H1 (cell line): Measurements from ENCODE around the gene HSPA4. TPM values are rescaled to one million over a fixed set of nuclear protein-coding genes. Genes with fewer than 3 reads are reported as not detected.
A peak's percentile ranks its signal among the peaks of the same experiment; 100 is the strongest.

Source experiments
- CTCF ChIA-PET: fragments of 300-600 bp; sonication (Branson Sonifier 250); formaldehyde crosslinking; loops from one replicate; lab custom pipeline; 2021; ENCODE audit not compliant: partially characterized antibody; lab: Charles Lee
- POLR2A ChIA-PET: fragments of 300-600 bp; sonication (Branson Sonifier 250); formaldehyde crosslinking; loops from one replicate; lab custom pipeline; 2021; ENCODE audit warnings: inconsistent platforms; ENCODE audit not compliant: partially characterized antibody; lab: Charles Lee
- DNase-seq, 2 experiments: peaks; one replicate each; pipeline versions ENCODE4 v3.0.0 to v3.0.0-alpha.2; 2010 to 2022; ENCODE audit warnings: low spot score in 2 of 2, low read depth in 1 of 2, mixed read lengths in 1 of 2
- FAIRE-seq: peaks from 2 replicates; lab custom pipeline; 2011; peaks lifted over from hg19 to GRCh38; lab: Jason Lieb, UNC
- H2AFZ ChIP-seq: 2 replicates; pipeline ENCODE4 v1.8.1; 2012; ENCODE audit warnings: low read length, inconsistent platforms
- H2AK5ac ChIP-seq: 2 replicates; pipeline ENCODE4 v1.6.1; 2013; ENCODE audit warnings: low read depth, low read length
- H2BK120ac ChIP-seq: replicated peaks from 2 replicates; pipeline ENCODE3; 2013; ENCODE audit warnings: low read depth, low read length, inconsistent platforms
- H2BK12ac ChIP-seq: 2 replicates; pipeline ENCODE4 v1.6.1; 2013; ENCODE audit warnings: low read depth, low read length
- H2BK15ac ChIP-seq: 2 replicates; pipeline ENCODE4 v1.6.1; 2013; ENCODE audit warnings: low read length
- H2BK20ac ChIP-seq: 2 replicates; pipeline ENCODE4 v1.6.1; 2013; ENCODE audit warnings: low read length
- H2BK5ac ChIP-seq: 2 replicates; pipeline ENCODE4 v1.6.1; 2013; ENCODE audit warnings: low read depth, low read length
- H3K14ac ChIP-seq: 2 replicates; pipeline ENCODE4 v1.6.1; 2013; ENCODE audit warnings: inconsistent platforms; ENCODE audit not compliant: insufficient read length
- H3K18ac ChIP-seq: 2 replicates; pipeline ENCODE4 v1.6.1; 2013; ENCODE audit warnings: low read length; ENCODE audit errors: extremely low read depth
- H3K23ac ChIP-seq: 2 replicates; pipeline ENCODE4 v1.6.1; 2013; ENCODE audit warnings: inconsistent platforms; ENCODE audit not compliant: insufficient read length
- H3K23me2 ChIP-seq: 2 replicates; pipeline ENCODE4 v1.6.1; 2013; ENCODE audit warnings: low read depth, low read length
- H3K27ac ChIP-seq: 2 replicates; pipeline ENCODE4 v1.6.1; 2011; ENCODE audit warnings: low read depth, low read length, inconsistent platforms
- H3K27me3 ChIP-seq, 4 experiments: replicated peaks in 1 of 4; 1 replicate in 1 of 4; 2 replicates in 3 of 4; pipeline versions ENCODE4 v1.6.1 to v1.8.1; 2011 to 2013; ENCODE audit warnings: low read length in 3 of 4, mild to moderate bottlenecking in 3 of 4, inconsistent platforms in 2 of 4, mixed read lengths in 2 of 4, moderate library complexity in 1 of 4; ENCODE audit not compliant: control insufficient read depth in 3 of 4, insufficient read depth in 3 of 4; ENCODE audit errors: extremely low read depth in 1 of 4
- H3K36me3 ChIP-seq, 4 experiments: 2 replicates each; pipeline versions ENCODE4 v1.6.1 to v1.8.1; 2011 to 2013; ENCODE audit warnings: mild to moderate bottlenecking in 4 of 4, low read length in 3 of 4, moderate library complexity in 2 of 4, control low read depth in 1 of 4, inconsistent platforms in 1 of 4; ENCODE audit not compliant: insufficient read depth in 4 of 4, control insufficient read depth in 2 of 4
- H3K4ac ChIP-seq: replicated peaks from 2 replicates; pipeline ENCODE3; 2013; ENCODE audit warnings: low read length, low read depth, mixed read lengths, inconsistent platforms; ENCODE audit not compliant: insufficient read length
- H3K4me1 ChIP-seq, 4 experiments: replicated peaks in 1 of 4; 1 replicate in 1 of 4; 2 replicates in 3 of 4; pipeline versions ENCODE4 v1.6.1 to v1.8.1; 2011 to 2013; ENCODE audit warnings: low read length in 3 of 4, inconsistent platforms in 2 of 4, mixed read lengths in 1 of 4; ENCODE audit not compliant: insufficient read depth in 4 of 4, control insufficient read depth in 3 of 4
- H3K4me2 ChIP-seq, 2 experiments: 2 replicates each; pipeline versions ENCODE4 v1.6.1 to v1.8.1; 2011 to 2013; ENCODE audit warnings: low read depth in 2 of 2, low read length in 2 of 2, control low read depth in 1 of 2, inconsistent platforms in 1 of 2, mild to moderate bottlenecking in 1 of 2; ENCODE audit not compliant: insufficient read depth in 1 of 2
- H3K4me3 ChIP-seq, 4 experiments: fragments of 200-600, 300-600 bp in 1 of 4; sonication (generic), shearing (Covaris generic), sonication (Bioruptor Twin) in 1 of 4; 2 replicates each; pipeline versions ENCODE4 v1.5.1 to v1.8.1; 2011 to 2016; ENCODE audit warnings: low read length in 4 of 4, low read depth in 3 of 4, control low read depth in 2 of 4, inconsistent platforms in 2 of 4, mild to moderate bottlenecking in 2 of 4, mixed read lengths in 1 of 4, moderate library complexity in 1 of 4; ENCODE audit not compliant: insufficient read depth in 2 of 4; ENCODE audit errors: extremely low read depth in 1 of 4
- H3K56ac ChIP-seq: replicated peaks from 2 replicates; pipeline ENCODE3; 2013; ENCODE audit warnings: low read depth, mild to moderate bottlenecking, mixed read lengths, low read length, inconsistent platforms; ENCODE audit not compliant: insufficient read length
- H3K79me1 ChIP-seq: 2 replicates; pipeline ENCODE4 v1.6.1; 2013; ENCODE audit warnings: low read depth, low read length, control low read depth
- H3K79me2 ChIP-seq, 2 experiments: 2 replicates each; pipeline versions ENCODE4 v1.6.1 to v1.8.1; 2012 to 2013; ENCODE audit warnings: low read length in 2 of 2, mild to moderate bottlenecking in 2 of 2, inconsistent platforms in 1 of 2; ENCODE audit not compliant: insufficient read depth in 2 of 2, control insufficient read depth in 1 of 2
- H3K9ac ChIP-seq, 4 experiments: replicated peaks in 1 of 4; 1 replicate in 1 of 4; 2 replicates in 3 of 4; pipeline versions ENCODE4 v1.6.1 to v1.8.1; 2011 to 2013; ENCODE audit warnings: low read depth in 3 of 4, low read length in 3 of 4, control low read depth in 2 of 4, mild to moderate bottlenecking in 2 of 4, moderate library complexity in 2 of 4, inconsistent platforms in 1 of 4; ENCODE audit errors: extremely low read depth in 1 of 4
- H3K9me3 ChIP-seq, 2 experiments: 2 replicates each; pipeline versions ENCODE4 v1.6.1 to v1.8.1; 2012 to 2013; ENCODE audit warnings: mild to moderate bottlenecking in 2 of 2, moderate library complexity in 2 of 2, control low read depth in 1 of 2, inconsistent platforms in 1 of 2, low read depth in 1 of 2, low read length in 1 of 2, mixed read lengths in 1 of 2; ENCODE audit not compliant: insufficient read depth in 2 of 2
- H4K20me1 ChIP-seq, 2 experiments: replicated peaks in 1 of 2; 2 replicates each; pipeline versions ENCODE3 to v1.8.1; 2011 to 2013; ENCODE audit warnings: inconsistent platforms in 2 of 2, low read length in 2 of 2, mild to moderate bottlenecking in 1 of 2; ENCODE audit not compliant: insufficient read depth in 2 of 2, control insufficient read depth in 1 of 2
- H4K5ac ChIP-seq: 2 replicates; pipeline ENCODE4 v1.6.1; 2013; ENCODE audit warnings: low read length, low read depth, mixed read lengths, inconsistent platforms; ENCODE audit not compliant: insufficient read length
- H4K8ac ChIP-seq: 2 replicates; pipeline ENCODE4 v1.8.0; 2013; ENCODE audit warnings: mild to moderate bottlenecking, moderate library complexity, low read length, inconsistent platforms; ENCODE audit not compliant: insufficient read depth; ENCODE audit errors: extremely low read depth
- H4K91ac ChIP-seq: replicated peaks from 2 replicates; pipeline ENCODE3; 2013; ENCODE audit warnings: low read length, mixed read lengths, inconsistent platforms; ENCODE audit not compliant: insufficient read length
- BACH1 ChIP-seq: IDR thresholded peaks from 2 replicates; pipeline ENCODE4 v1.6.1; 2012; ENCODE audit warnings: low read length, improper control_type of control experiment
- CBX8 ChIP-seq: fragments of 300-800, 300-1000 bp; sonication (generic); IDR thresholded peaks from 2 replicates; pipeline ENCODE4 v1.7.1; 2016; ENCODE audit warnings: low read depth, low read length, borderline replicate concordance
- CEBPB ChIP-seq: IDR thresholded peaks from 2 replicates; pipeline ENCODE4 v1.6.1; 2012; ENCODE audit warnings: low read depth, low read length
- CHD2 ChIP-seq: IDR thresholded peaks from 2 replicates; pipeline ENCODE4 v1.6.1; 2012; ENCODE audit warnings: low read length, improper control_type of control experiment
- FOSL1 ChIP-seq: IDR thresholded peaks from 2 replicates; pipeline ENCODE4 v1.6.1; 2011; ENCODE audit warnings: mild to moderate bottlenecking, low read depth, low read length, moderate library complexity; ENCODE audit not compliant: insufficient read depth
- HDAC6 ChIP-seq: IDR thresholded peaks from one replicate; pipeline ENCODE4 v1.7.1; 2012; ENCODE audit warnings: low read depth, mild to moderate bottlenecking, inconsistent platforms, low read length, moderate library complexity
- RNF2 ChIP-seq: fragments of 200-900, 300-1000 bp; sonication (generic); IDR thresholded peaks from 2 replicates; pipeline ENCODE4 v1.7.1; 2016; ENCODE audit warnings: borderline replicate concordance, low read depth, mild to moderate bottlenecking, antibody characterized with exemption, low read length; ENCODE audit not compliant: poor library complexity, severe bottlenecking; ENCODE audit errors: missing control alignments
- ZNF274 ChIP-seq: IDR thresholded peaks from 2 replicates; pipeline ENCODE4 v1.7.0; 2012; ENCODE audit warnings: low read length, borderline replicate concordance; ENCODE audit errors: extremely low read depth
- WGBS, 2 experiments: shearing (Covaris generic) in 1 of 2; methylation state at CpG; one replicate each; pipeline versions ENCODE4 v1.1.6 to v1.1.7; 2013 to 2015; ENCODE audit warnings: low lambda C conversion rate in 2 of 2, mixed read lengths in 2 of 2, inconsistent platforms in 1 of 2, low coverage in 1 of 2, missing lambda C conversion rate in 1 of 2; ENCODE audit not compliant: insufficient replicate concordance in 2 of 2, insufficient coverage in 1 of 2, insufficient read length in 1 of 2; ENCODE audit errors: extremely low coverage in 1 of 2, missing lambda C conversion rate in 1 of 2; 5-methylcytosine and 5-hydroxymethylcytosine counted together
- polyA plus RNA-seq, 7 experiments: library from polyadenylated mRNA; depleted of rRNA in 3 of 7; stranded (reverse) in 5 of 7; unstranded in 2 of 7; fragments of >200 nt in 5 of 7; fragments of 200-250 nt in 2 of 7; gene quantifications; 1 replicate in 5 of 7; 2 replicates in 1 of 7; 4 replicates in 1 of 7; pipeline versions ENCODE4 v1.2.1 to v1.2.3, GENCODE V29; 2011 to 2013; ENCODE audit warnings: missing spikeins in 2 of 7, mixed read lengths in 2 of 7
- total RNA-seq: library from RNA; stranded (reverse); fragmentation: NEBNext Ultra II Directional; extraction: Animal tissue kit (Norgen Biotek cat#: 25700); gene quantifications from 2 replicates; pipeline ENCODE4 v1.2.1, GENCODE V29; 2021
- TF ChIP-seq, protein P1 (sequence below): IDR thresholded peaks from 2 replicates; pipeline ENCODE4 v1.6.1; 2011; ENCODE audit warnings: low read depth, mild to moderate bottlenecking, low read length; ENCODE audit not compliant: insufficient read depth

The HSPA4 gene
- total and polyA plus RNA-seq, 2 of the 8 experiments (the other 6 are each of a cell fraction or from before 2014, with no cell fraction given) = 28.9 to 445 TPM

GRCh38 chr5:133114933-133115310 lies 63.1 kb downstream of the HSPA4 start:
- ChIA-PET POLR2A (no interaction called here), CTCF (interaction anchor here (0.9 to 11.2 kb wide), 9 partner anchors 8 to 227 kb away, joined by 3 to 150 read pairs (median 8); no protein-coding TSS in a partner anchor)

More at GRCh38 chr5:133114933-133115310, 63.1 kb downstream of the HSPA4 start:
- no peak overlapping the region for H4K91ac ChIP-seq
- no peaks in the 10 kb centered on the region; a peak in 1 of 7 replicates for H3K4me1 ChIP-seq
- no peak overlapping the region for H4K5ac ChIP-seq
- no peak overlapping the region for H3K14ac ChIP-seq
- H3K56ac ChIP-seq = no peak overlapping the region
- WGBS, 2 experiments = 78% methylated on average over 1 of the region's 1 CpG; no CpG with 5 or more reads in 1 of the 2 experiments
- TF ChIP-seq CBX8 = no peak
- TF ChIP-seq FOSL1 = no peak
- TF ChIP-seq CEBPB = no peak
- no peak for TF ChIP-seq CHD2
- TF ChIP-seq HDAC6 = no peak
- TF ChIP-seq BACH1 = no peak
- TF ChIP-seq, protein P1, sequence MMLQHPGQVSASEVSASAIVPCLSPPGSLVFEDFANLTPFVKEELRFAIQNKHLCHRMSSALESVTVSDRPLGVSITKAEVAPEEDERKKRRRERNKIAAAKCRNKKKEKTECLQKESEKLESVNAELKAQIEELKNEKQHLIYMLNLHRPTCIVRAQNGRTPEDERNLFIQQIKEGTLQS = no peak
- TF ChIP-seq ZNF274 = no peak
- TF ChIP-seq RNF2 = no peak
- no peaks in the 10 kb centered on the region for H3K23me2 ChIP-seq
- no peaks in the 10 kb centered on the region for H4K20me1 ChIP-seq
- no peak overlapping the region for H3K4ac ChIP-seq
- H3K9me3 ChIP-seq = no peaks in the 10 kb centered on the region
- no peak overlapping the region for H2AFZ ChIP-seq
- peak in 1 of 2 experiments; percentile 22 for DNase-seq
- H3K4me3 ChIP-seq = no peak overlapping the region
- no peak overlapping the region for H4K8ac ChIP-seq
- no peak for FAIRE-seq
- no peak overlapping the region for H2BK15ac ChIP-seq
- no peak overlapping the region for H3K9ac ChIP-seq
- no peaks in the 10 kb centered on the region for H3K79me2 ChIP-seq
- H2BK20ac ChIP-seq = no peak overlapping the region
- H2BK12ac ChIP-seq = no peak overlapping the region
- no peak overlapping the region for H2BK5ac ChIP-seq
- no peak overlapping the region for H3K23ac ChIP-seq
- H2AK5ac ChIP-seq = no peak overlapping the region
- no peak overlapping the region for H3K4me2 ChIP-seq
- no peak overlapping the region for H3K18ac ChIP-seq
- H3K36me3 ChIP-seq = no peaks in the 10 kb centered on the region
- no peaks in the 10 kb centered on the region for H3K79me1 ChIP-seq
- no peak overlapping the region for H2BK120ac ChIP-seq
- H3K27me3 ChIP-seq = 0 out of 7 replicates have a peak, but pooled peaks cover 0 to 2% (median 0%) of the 10 kb centered on the region in 4 experiments
- no peak overlapping the region for H3K27ac ChIP-seq
